GM18861 (cell line): ENCODE measurements around the gene CLIP4.
"Not testable (repeated sequence)": the region's sequence is repeated elsewhere in the genome, so short reads cannot be mapped to it uniquely, and the experiment has no call there.

ENCODE experiments used
- ATAC-seq: cut with Tn5 transposase; IDR thresholded peaks from one replicate; pipeline ENCODE4 v1.9.1; 2021; ENCODE audit not compliant: unreplicated experiment

Gene CLIP4

GRCh38 chr2:29114946-29115609 is at the start of gene CLIP4:
CLIP4 (plus strand) TSS chr2:29115415; CDS start chr2:29121389, 5,974 bp downstream.
- ATAC-seq = no peak

- no peak for ATAC-seq
Measured at GRCh38 chr2:29066271-29066860, 48.8 kb upstream of the CLIP4 start.

- ATAC-seq = no peak
Measured at GRCh38 chr2:29066997-29067605, 48.1 kb upstream of the CLIP4 start.

- ATAC-seq = no peak
Measured at GRCh38 chr2:29068513-29068912, 46.7 kb upstream of the CLIP4 start.

GRCh38 chr2:29070526-29070925 is 44.7 kb upstream of the CLIP4 start:
- no peak for ATAC-seq

- ATAC-seq = no peak
Measured at GRCh38 chr2:29071032-29071975, 43.9 kb upstream of the CLIP4 start.

- no peak for ATAC-seq
Measured at GRCh38 chr2:29072251-29072650, 43.0 kb upstream of the CLIP4 start.

GRCh38 chr2:29072971-29073725 is 42.1 kb upstream of the CLIP4 start:
- ATAC-seq = no peak

GRCh38 chr2:29073933-29074332 is 41.3 kb upstream of the CLIP4 start:
- no peak for ATAC-seq

GRCh38 chr2:29074411-29074810 is 40.8 kb upstream of the CLIP4 start, which contains the start of gene PCARE:
PCARE (minus strand) TSS chr2:29074523; CDS start chr2:29074261, 262 bp downstream.
- no peak for ATAC-seq

- no peak for ATAC-seq
Measured at GRCh38 chr2:29075894-29076705, 39.1 kb upstream of the CLIP4 start.

- no peak for ATAC-seq
Measured at GRCh38 chr2:29079887-29080286, 35.3 kb upstream of the CLIP4 start.

- ATAC-seq = no peak
Measured at GRCh38 chr2:29080886-29081743, 34.1 kb upstream of the CLIP4 start.

GRCh38 chr2:29082804-29083495 is 32.3 kb upstream of the CLIP4 start:
- peak; percentile 81 for ATAC-seq

- no peak for ATAC-seq
Measured at GRCh38 chr2:29084554-29084953, 30.7 kb upstream of the CLIP4 start.

GRCh38 chr2:29090311-29090710 is 24.9 kb upstream of the CLIP4 start:
- not testable (repeated sequence) for ATAC-seq

GRCh38 chr2:29096969-29097368 is 18.2 kb upstream of the CLIP4 start:
- ATAC-seq = no peak

- no peak for ATAC-seq
Measured at GRCh38 chr2:29097569-29097968, 17.6 kb upstream of the CLIP4 start.
